SK-N-SH treated with all-trans-retinoic acid at 6 μM for 48 hours (cell line): Measurements from ENCODE around the gene ARFGEF3.

Experiments used
- ATAC-seq: fragments of 200-7000 bp; cut with Tn5 transposase; 3 replicates; pipeline ENCODE4 v1.9.1; 2020; ENCODE audit warnings: mild to moderate bottlenecking, moderate library complexity
- ARNTL ChIP-seq: fragments of 450-650 bp; formaldehyde crosslinking; IDR thresholded peaks from 2 replicates; pipeline ENCODE4 v1.5.0; 2020; ENCODE audit warnings: low read depth, mild to moderate bottlenecking, moderate library complexity, borderline replicate concordance
- BACH2 ChIP-seq: fragments of 250-450 bp; sonication (Bioruptor Pico); IDR thresholded peaks from 2 replicates; pipeline ENCODE4 v1.9.0; 2021; ENCODE audit warnings: mild to moderate bottlenecking, borderline replicate concordance
- CREB5 ChIP-seq: fragments of 250-450 bp; sonication (Bioruptor Pico); IDR thresholded peaks from 2 replicates; pipeline ENCODE4 v1.5.1; 2020; ENCODE audit warnings: low read depth, mild to moderate bottlenecking, moderate library complexity
- CSDC2 ChIP-seq: fragments of 250-450 bp; sonication (Bioruptor Pico); IDR thresholded peaks from 2 replicates; pipeline ENCODE4 v1.5.0; 2020; ENCODE audit warnings: mild to moderate bottlenecking, moderate library complexity
- ESRRG ChIP-seq: fragments of 250-450 bp; sonication (Bioruptor Pico); IDR thresholded peaks from 2 replicates; pipeline ENCODE4 v1.6.1; 2021; ENCODE audit warnings: mild to moderate bottlenecking
- GLIS3 ChIP-seq: fragments of 250-450 bp; sonication (Bioruptor Pico); IDR thresholded peaks from 2 replicates; pipeline ENCODE4 v1.5.0; 2020; ENCODE audit warnings: mild to moderate bottlenecking, moderate library complexity
- ISL1 ChIP-seq: fragments of 250-450 bp; sonication (Bioruptor Pico); IDR thresholded peaks from 2 replicates; pipeline ENCODE4 v2.1.2; 2022; ENCODE audit warnings: mild to moderate bottlenecking, moderate library complexity
- OSR1 ChIP-seq: fragments of 250-450 bp; sonication (Bioruptor Pico); IDR thresholded peaks from 2 replicates; pipeline ENCODE4 v1.8.0; 2022; ENCODE audit warnings: moderate library complexity, mild to moderate bottlenecking, inconsistent platforms
- PATZ1 ChIP-seq: fragments of 250-450 bp; sonication (Bioruptor Pico); IDR thresholded peaks from 2 replicates; pipeline ENCODE4 v1.8.0; 2020; ENCODE audit warnings: mild to moderate bottlenecking, moderate library complexity, borderline replicate concordance
- POU6F1 ChIP-seq: fragments of 250-450 bp; sonication (Bioruptor Pico); IDR thresholded peaks from 2 replicates; pipeline ENCODE4 v1.8.0; 2021; ENCODE audit warnings: low read depth, mild to moderate bottlenecking, moderate library complexity, borderline replicate concordance
- PPARA ChIP-seq: fragments of 250-450 bp; sonication (Bioruptor Pico); IDR thresholded peaks from 2 replicates; pipeline ENCODE4 v1.5.0; 2020; ENCODE audit warnings: mild to moderate bottlenecking, borderline replicate concordance
- RARB ChIP-seq: fragments of 250-450 bp; sonication (Bioruptor Pico); IDR thresholded peaks from 2 replicates; pipeline ENCODE4 v1.8.0; 2021; ENCODE audit warnings: mild to moderate bottlenecking, moderate library complexity
- SNAI2 ChIP-seq: fragments of 250-450 bp; sonication (Bioruptor Pico); IDR thresholded peaks from 2 replicates; pipeline ENCODE4 v1.5.0; 2020; ENCODE audit warnings: mild to moderate bottlenecking, moderate library complexity
- TCF4 ChIP-seq: fragments of 250-450 bp; sonication (Bioruptor Pico); IDR thresholded peaks from 2 replicates; pipeline ENCODE4 v1.8.0; 2021; ENCODE audit warnings: mild to moderate bottlenecking, moderate library complexity, borderline replicate concordance
- TSHZ2 ChIP-seq: fragments of 250-450 bp; sonication (Bioruptor Pico); IDR thresholded peaks from 2 replicates; pipeline ENCODE4 v1.5.0; 2020; ENCODE audit warnings: mild to moderate bottlenecking, moderate library complexity
- ZC3H10 ChIP-seq: fragments of 250-450 bp; sonication (Bioruptor Pico); IDR thresholded peaks from 2 replicates; pipeline ENCODE4 v1.5.1; 2021; ENCODE audit warnings: mild to moderate bottlenecking, moderate library complexity
- ZFP3 ChIP-seq: fragments of 250-450 bp; sonication (Bioruptor Pico); IDR thresholded peaks from 2 replicates; pipeline ENCODE4 v1.5.0; 2020; ENCODE audit warnings: mild to moderate bottlenecking, moderate library complexity
- ZFP30 ChIP-seq: fragments of 450-650 bp; formaldehyde crosslinking; IDR thresholded peaks from 2 replicates; pipeline ENCODE4 v1.5.0; 2022; ENCODE audit warnings: mild to moderate bottlenecking, moderate library complexity
- ZNF565 ChIP-seq: fragments of 450-650 bp; formaldehyde crosslinking; conservative IDR thresholded peaks from 2 replicates; pipeline ENCODE4 v1.5.0; 2020; ENCODE audit warnings: low read depth, mild to moderate bottlenecking, moderate library complexity
- ZNF70 ChIP-seq: fragments of 450-650 bp; formaldehyde crosslinking; IDR thresholded peaks from 2 replicates; pipeline ENCODE4 v1.5.0; 2020; ENCODE audit warnings: mild to moderate bottlenecking, moderate library complexity
- ZNF8 ChIP-seq: fragments of 450-650 bp; formaldehyde crosslinking; IDR thresholded peaks from 2 replicates; pipeline ENCODE4 v1.5.0; 2020; ENCODE audit warnings: mild to moderate bottlenecking, moderate library complexity

ARFGEF3 gene

GRCh38 chr6:138291849-138292181 lies 130.1 kb downstream of the ARFGEF3 start:
- ATAC-seq: no peak

GRCh38 chr6:138292482-138292881 lies 130.7 kb downstream of the ARFGEF3 start:
- TF ChIP-seq ZFP3 (CRISPR knock-in tag) (no peak), BACH2 (CRISPR knock-in tag) (no peak), ISL1 (CRISPR knock-in tag) (no peak), ARNTL (CRISPR knock-in tag) (no peak), ZC3H10 (CRISPR knock-in tag) (no peak), RARB (CRISPR knock-in tag) (no peak), TSHZ2 (no peak), ZNF8 (CRISPR knock-in tag) (no peak), CREB5 (CRISPR knock-in tag) (no peak), OSR1 (CRISPR knock-in tag) (no peak), ZFP30 (CRISPR knock-in tag) (no peak), POU6F1 (no peak), CSDC2 (CRISPR knock-in tag) (no peak), SNAI2 (CRISPR knock-in tag) (no peak), TCF4 (CRISPR knock-in tag) (no peak), ZNF565 (no peak), ESRRG (CRISPR knock-in tag) (no peak)
- no peak for ATAC-seq

More at GRCh38 chr6:138291849-138292181, 130.1 kb downstream of the ARFGEF3 start:
- TF ChIP-seq SNAI2 (CRISPR knock-in tag) (no peak), OSR1 (CRISPR knock-in tag) (no peak), ARNTL (CRISPR knock-in tag) (no peak), ZFP3 (CRISPR knock-in tag) (no peak), POU6F1 (no peak)

- no peak for ATAC-seq
- TF ChIP-seq CREB5 (CRISPR knock-in tag) (no peak), ISL1 (CRISPR knock-in tag) (no peak), ZFP30 (CRISPR knock-in tag) (no peak), ZC3H10 (CRISPR knock-in tag) (no peak), PATZ1 (CRISPR knock-in tag) (no peak), TSHZ2 (no peak), ZNF70 (no peak), ZNF565 (no peak), ZNF8 (CRISPR knock-in tag) (no peak), GLIS3 (CRISPR knock-in tag) (no peak), PPARA (CRISPR knock-in tag) (no peak), OSR1 (CRISPR knock-in tag) (no peak)
These were observed 132.0 kb downstream of the ARFGEF3 start for GRCh38 chr6:138293428-138294395.
